Measurements from ENCODE around the gene STXBP6. TPM values are rescaled to one million over a fixed set of nuclear protein-coding genes. Genes with fewer than 3 reads are reported as not detected.

Gene STXBP6
- total and polyA plus RNA-seq, 7 experiments from 2014 or later = not detected

- Mint-ChIP-seq H3K27ac (no peak overlapping the region), H3K9me3 (peaks cover 0 to 3% (median 0%) of the 10 kb centered on the region in 11 donors), H3K27me3 (peaks cover 0 to 30% (median 20%) of the 10 kb centered on the region in 5 donors), H3K4me1 (no peaks in the 10 kb centered on the region), H3K4me3 (no peak overlapping the region), H3K36me3 (no peaks in the 10 kb centered on the region)
- intact Hi-C loops (cut with micrococcal nuclease) = no loop called here
- no peak overlapping the region for H3K4me3 ChIP-seq (ENCODE audit: low read length)
- DNase-seq (no peak), ATAC-seq (no peak)
- ChIA-PET POLR2A (no interaction called here), CTCF (no interaction called here)
- no peaks in the 10 kb centered on the region for H3K27me3 ChIP-seq (ENCODE audit: control insufficient read depth in 2 of 2, insufficient read depth in 2 of 2, low read length in 2 of 2)
- H3K27ac ChIP-seq (ENCODE audit: low read depth, low read length) = no peak overlapping the region
- H3K4me1 ChIP-seq (ENCODE audit: control insufficient read depth in 2 of 2, insufficient read depth in 2 of 2, low read length in 2 of 2) = no peaks in the 10 kb centered on the region
- no peaks in the 10 kb centered on the region for H3K9me3 ChIP-seq (ENCODE audit: control insufficient read depth in 2 of 3, low read length in 3 of 3)
- no peaks in the 10 kb centered on the region for H3K36me3 ChIP-seq (ENCODE audit: control insufficient read depth in 2 of 3, insufficient read depth in 3 of 3, low read length in 3 of 3)
Measured at GRCh38 chr14:24952851-24953666, 96.9 kb downstream of the STXBP6 start.

GRCh38 chr14:24948261-24948847 is 101.6 kb downstream of the STXBP6 start:
- Mint-ChIP-seq H3K4me3 (no peak overlapping the region), H3K4me1 (no peaks in the 10 kb centered on the region), H3K36me3 (no peaks in the 10 kb centered on the region), H3K27ac (no peak overlapping the region), H3K9me3 (peaks cover 0 to 3% (median 0%) of the 10 kb centered on the region in 11 donors), H3K27me3 (peaks cover 0 to 15% (median 14%) of the 10 kb centered on the region in 5 donors)
- H3K4me3 ChIP-seq (ENCODE audit: low read length) = no peak overlapping the region
- no peaks in the 10 kb centered on the region for H3K27me3 ChIP-seq (ENCODE audit: control insufficient read depth in 2 of 2, insufficient read depth in 2 of 2, low read length in 2 of 2)
- no peak for ATAC-seq
- intact Hi-C loops (cut with micrococcal nuclease) = no loop called here
- no peaks in the 10 kb centered on the region for H3K36me3 ChIP-seq (ENCODE audit: control insufficient read depth in 2 of 3, insufficient read depth in 3 of 3, low read length in 3 of 3)
- no peaks in the 10 kb centered on the region for H3K4me1 ChIP-seq (ENCODE audit: control insufficient read depth in 2 of 2, insufficient read depth in 2 of 2, low read length in 2 of 2)
- no peak for DNase-seq
- POLR2A ChIA-PET = no interaction called here
- CTCF ChIA-PET = no interaction called here
- no peaks in the 10 kb centered on the region for H3K9me3 ChIP-seq (ENCODE audit: control insufficient read depth in 2 of 3, low read length in 3 of 3)
- no peak overlapping the region for H3K27ac ChIP-seq (ENCODE audit: low read depth, low read length)

DNA sequence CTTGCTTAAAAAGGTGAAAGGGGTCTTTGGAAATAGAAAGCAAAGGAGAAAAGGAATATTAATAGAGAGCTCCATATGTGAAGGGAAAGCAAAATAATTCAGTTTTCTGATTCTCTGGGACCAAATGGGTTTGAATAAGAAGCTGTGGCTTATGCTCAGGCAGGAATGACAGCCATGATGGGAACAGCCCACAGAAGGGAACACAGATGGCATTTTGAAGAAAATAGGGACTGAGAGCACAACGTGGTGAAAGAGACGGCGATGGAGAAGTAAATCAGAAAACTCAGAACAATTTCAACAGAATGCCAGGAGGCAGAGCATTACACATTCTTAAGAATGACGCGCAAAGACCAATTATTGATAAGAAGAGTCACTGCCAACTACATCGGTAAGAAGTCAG is 102.8 kb downstream of the STXBP6 start:
- Mint-ChIP-seq H3K9me3 (peaks cover 0 to 3% (median 0%) of the 10 kb centered on the region in 11 donors), H3K36me3 (no peaks in the 10 kb centered on the region), H3K4me3 (no peak overlapping the region), H3K27ac (no peak overlapping the region), H3K27me3 (peaks cover 0 to 14% (median 5%) of the 10 kb centered on the region in 5 donors), H3K4me1 (no peaks in the 10 kb centered on the region)
- Histone ChIP-seq H3K4me3 (ENCODE audit: low read length) (no peak overlapping the region), H3K36me3 (ENCODE audit: control insufficient read depth in 2 of 3, insufficient read depth in 3 of 3, low read length in 3 of 3) (no peaks in the 10 kb centered on the region), H3K4me1 (ENCODE audit: control insufficient read depth in 2 of 2, insufficient read depth in 2 of 2, low read length in 2 of 2) (no peaks in the 10 kb centered on the region), H3K27me3 (ENCODE audit: control insufficient read depth in 2 of 2, insufficient read depth in 2 of 2, low read length in 2 of 2) (no peaks in the 10 kb centered on the region), H3K9me3 (ENCODE audit: control insufficient read depth in 2 of 3, low read length in 3 of 3) (no peaks in the 10 kb centered on the region), H3K27ac (ENCODE audit: low read depth, low read length) (no peak overlapping the region)
- ChIA-PET CTCF (no interaction called here), POLR2A (no interaction called here)
- DNase-seq = no peak
- ATAC-seq = no peak
- intact Hi-C loops (cut with micrococcal nuclease) = no loop called here

DNA sequence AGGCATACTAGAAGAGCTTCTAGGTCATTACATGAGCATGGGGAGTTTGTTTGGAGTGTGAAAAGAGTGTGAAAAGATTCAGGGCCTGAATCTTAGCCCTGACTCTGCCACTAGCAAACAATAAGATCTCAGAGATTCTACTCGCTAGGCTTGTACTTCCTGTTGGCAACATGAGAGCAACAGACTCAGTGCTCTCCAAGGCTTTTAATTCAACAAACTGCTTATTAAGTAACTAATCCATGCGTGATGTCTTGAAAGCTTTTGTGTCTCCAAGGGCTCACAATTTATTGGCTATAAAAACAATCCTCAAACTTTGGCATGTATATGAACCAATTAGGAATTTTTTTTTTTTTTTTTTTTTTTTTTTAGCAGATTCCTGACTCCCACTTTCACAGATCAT is 105.1 kb downstream of the STXBP6 start:
- Histone ChIP-seq H3K4me3 (ENCODE audit: low read length) (no peak overlapping the region), H3K36me3 (ENCODE audit: control insufficient read depth in 2 of 3, insufficient read depth in 3 of 3, low read length in 3 of 3) (no peaks in the 10 kb centered on the region), H3K4me1 (ENCODE audit: control insufficient read depth in 2 of 2, insufficient read depth in 2 of 2, low read length in 2 of 2) (no peaks in the 10 kb centered on the region), H3K27me3 (ENCODE audit: control insufficient read depth in 2 of 2, insufficient read depth in 2 of 2, low read length in 2 of 2) (no peaks in the 10 kb centered on the region), H3K9me3 (ENCODE audit: control insufficient read depth in 2 of 3, low read length in 3 of 3) (no peaks in the 10 kb centered on the region), H3K27ac (ENCODE audit: low read depth, low read length) (no peak overlapping the region)
- intact Hi-C loops (cut with micrococcal nuclease) = no loop called here
- ATAC-seq (no peak), DNase-seq (no peak)
- H3K27me3 Mint-ChIP-seq = peaks cover 0 to 11% (median 5%) of the 10 kb centered on the region in 5 donors
- CTCF ChIA-PET = no interaction called here
- H3K4me3 Mint-ChIP-seq = no peak overlapping the region
- no peak overlapping the region for H3K27ac Mint-ChIP-seq
- H3K4me1 Mint-ChIP-seq = no peaks in the 10 kb centered on the region
- H3K36me3 Mint-ChIP-seq = no peaks in the 10 kb centered on the region
- POLR2A ChIA-PET = no interaction called here
- no peaks in the 10 kb centered on the region for H3K9me3 Mint-ChIP-seq

- no peaks in the 10 kb centered on the region for H3K27me3 ChIP-seq (ENCODE audit: control insufficient read depth in 2 of 2, insufficient read depth in 2 of 2, low read length in 2 of 2)
- no peaks in the 10 kb centered on the region for H3K4me1 ChIP-seq (ENCODE audit: control insufficient read depth in 2 of 2, insufficient read depth in 2 of 2, low read length in 2 of 2)
- no peak overlapping the region for H3K27ac Mint-ChIP-seq
- CTCF ChIA-PET = no interaction called here
- H3K27ac ChIP-seq (ENCODE audit: low read depth, low read length) = no peak overlapping the region
- H3K9me3 Mint-ChIP-seq = no peaks in the 10 kb centered on the region
- H3K4me3 ChIP-seq (ENCODE audit: low read length) = no peak overlapping the region
- DNase-seq (no peak), ATAC-seq (no peak)
- POLR2A ChIA-PET = no interaction called here
- no peaks in the 10 kb centered on the region for H3K36me3 Mint-ChIP-seq
- no peak overlapping the region for H3K4me3 Mint-ChIP-seq
- intact Hi-C loops (cut with micrococcal nuclease) = no loop called here
- H3K4me1 Mint-ChIP-seq = no peaks in the 10 kb centered on the region
- H3K9me3 ChIP-seq (ENCODE audit: control insufficient read depth in 2 of 3, low read length in 3 of 3) = no peaks in the 10 kb centered on the region
- no peaks in the 10 kb centered on the region for H3K36me3 ChIP-seq (ENCODE audit: control insufficient read depth in 2 of 3, insufficient read depth in 3 of 3, low read length in 3 of 3)
- peaks cover 0 to 10% (median 5%) of the 10 kb centered on the region in 5 donors for H3K27me3 Mint-ChIP-seq
Measured at GRCh38 chr14:24943024-24943423, 106.9 kb downstream of the STXBP6 start.

DNA sequence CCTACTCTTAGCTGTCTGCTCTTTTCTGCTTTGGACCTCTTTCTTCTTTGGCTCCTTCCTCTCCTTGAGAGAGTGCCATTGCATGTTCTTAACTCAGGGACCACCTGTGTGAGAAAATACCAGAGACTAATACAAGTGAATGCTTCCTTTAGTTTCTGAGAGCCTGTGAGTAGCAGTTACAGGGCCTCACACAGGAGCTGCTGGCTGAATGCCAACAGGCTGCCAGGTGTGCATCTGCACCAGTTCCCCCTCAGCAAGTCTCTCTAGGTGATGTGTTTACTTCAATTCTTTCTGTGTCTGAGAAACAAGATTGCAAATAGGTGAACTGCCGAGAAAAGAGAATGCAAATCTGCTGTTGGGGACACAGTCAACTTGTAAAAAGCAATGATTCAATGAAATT is 108.2 kb downstream of the STXBP6 start:
- Histone ChIP-seq H3K36me3 (ENCODE audit: control insufficient read depth in 2 of 3, insufficient read depth in 3 of 3, low read length in 3 of 3) (no peaks in the 10 kb centered on the region), H3K27ac (ENCODE audit: low read depth, low read length) (no peak overlapping the region), H3K4me1 (ENCODE audit: control insufficient read depth in 2 of 2, insufficient read depth in 2 of 2, low read length in 2 of 2) (no peaks in the 10 kb centered on the region), H3K4me3 (ENCODE audit: low read length) (no peak overlapping the region), H3K27me3 (ENCODE audit: control insufficient read depth in 2 of 2, insufficient read depth in 2 of 2, low read length in 2 of 2) (no peaks in the 10 kb centered on the region), H3K9me3 (ENCODE audit: control insufficient read depth in 2 of 3, low read length in 3 of 3) (no peaks in the 10 kb centered on the region)
- intact Hi-C loops (cut with micrococcal nuclease) = no loop called here
- ChIA-PET POLR2A (no interaction called here), CTCF (no interaction called here)
- Mint-ChIP-seq H3K36me3 (no peaks in the 10 kb centered on the region), H3K27me3 (no peaks in the 10 kb centered on the region), H3K4me1 (no peaks in the 10 kb centered on the region), H3K4me3 (no peak overlapping the region), H3K9me3 (no peaks in the 10 kb centered on the region), H3K27ac (no peak overlapping the region)
- no peak for ATAC-seq
- DNase-seq = no peak

- ChIA-PET CTCF (no interaction called here), POLR2A (no interaction called here)
- no peaks in the 10 kb centered on the region for H3K9me3 Mint-ChIP-seq
- H3K4me1 Mint-ChIP-seq = no peaks in the 10 kb centered on the region
- H3K27ac Mint-ChIP-seq = no peak overlapping the region
- intact Hi-C loops (cut with micrococcal nuclease) = no loop called here
- no peak overlapping the region for H3K4me3 ChIP-seq (ENCODE audit: low read length)
- no peaks in the 10 kb centered on the region for H3K36me3 Mint-ChIP-seq
- H3K27ac ChIP-seq (ENCODE audit: low read depth, low read length) = no peak overlapping the region
- H3K27me3 Mint-ChIP-seq = peaks cover 0 to 8% (median 0%) of the 10 kb centered on the region in 5 donors
- ATAC-seq (no peak), DNase-seq (no peak)
- H3K4me1 ChIP-seq (ENCODE audit: control insufficient read depth in 2 of 2, insufficient read depth in 2 of 2, low read length in 2 of 2) = no peaks in the 10 kb centered on the region
- no peaks in the 10 kb centered on the region for H3K27me3 ChIP-seq (ENCODE audit: control insufficient read depth in 2 of 2, insufficient read depth in 2 of 2, low read length in 2 of 2)
- no peak overlapping the region for H3K4me3 Mint-ChIP-seq
- H3K36me3 ChIP-seq (ENCODE audit: control insufficient read depth in 2 of 3, insufficient read depth in 3 of 3, low read length in 3 of 3) = no peaks in the 10 kb centered on the region
- H3K9me3 ChIP-seq (ENCODE audit: control insufficient read depth in 2 of 3, low read length in 3 of 3) = no peaks in the 10 kb centered on the region
Measured at GRCh38 chr14:24940213-24940783, 109.6 kb downstream of the STXBP6 start.
